Measurements from ENCODE around the gene OR10H1.

GRCh38 chr19:15758379-15758778 lies 57.1 kb downstream of the OR10H1 start:
- TF ChIP-seq EZH2 (optimal IDR thresholded peaks at IDR 0.05; ENCODE audit: low read depth, low read length): no peak
- no peak for TF ChIP-seq CTCF (IDR thresholded peaks at IDR 0.05; ENCODE audit: low read length)
